DND-41 (cell line): Measurements from ENCODE around the gene HGD.

Experiments
- ATAC-seq: fragments of 200-7000 bp; cut with Tn5 transposase; 3 replicates; pipeline ENCODE4 v1.9.1; 2021; ENCODE audit warnings: low read depth; ENCODE audit not compliant: insufficient read depth
- DNase-seq: peaks from one replicate; pipeline ENCODE4 v3.0.0-alpha.2; 2020
- H2AFZ ChIP-seq: 2 replicates; pipeline ENCODE4 v1.6.0; 2012; ENCODE audit warnings: low read depth, low read length
- H3K27ac ChIP-seq: 2 replicates; pipeline ENCODE4 v1.5.1; 2012; ENCODE audit warnings: low read length, inconsistent platforms
- H3K27me3 ChIP-seq: fragments of 200-600 bp; sonication (generic); 2 replicates; pipeline ENCODE4 v1.6.0; 2012; ENCODE audit warnings: low read length, mild to moderate bottlenecking, inconsistent platforms; ENCODE audit not compliant: insufficient read depth, poor library complexity
- H3K36me3 ChIP-seq: 2 replicates; pipeline ENCODE4 v1.5.1; 2012; ENCODE audit warnings: low read length, inconsistent platforms; ENCODE audit not compliant: insufficient read depth
- H3K4me1 ChIP-seq: 2 replicates; pipeline ENCODE4 v1.5.1; 2012; ENCODE audit warnings: mild to moderate bottlenecking, low read length; ENCODE audit not compliant: insufficient read depth
- H3K4me2 ChIP-seq: 2 replicates; pipeline ENCODE4 v1.6.0; 2012; ENCODE audit warnings: mild to moderate bottlenecking, moderate library complexity, low read length, inconsistent platforms; ENCODE audit not compliant: insufficient read depth
- H3K4me3 ChIP-seq, 2 experiments: fragments of 200-600 bp in 1 of 2; shearing (Covaris generic) in 1 of 2; 2 replicates each; pipeline ENCODE4 v1.5.1; 2012 to 2016; ENCODE audit warnings: inconsistent platforms in 2 of 2, low read length in 2 of 2, mild to moderate bottlenecking in 2 of 2, low read depth in 1 of 2, moderate library complexity in 1 of 2
- H3K79me2 ChIP-seq: 2 replicates; pipeline ENCODE4 v1.6.0; 2012; ENCODE audit warnings: low read length, inconsistent platforms; ENCODE audit not compliant: insufficient read depth
- H3K9ac ChIP-seq: 2 replicates; pipeline ENCODE4 v1.6.0; 2012; ENCODE audit warnings: low read depth, mild to moderate bottlenecking, inconsistent platforms, low read length, moderate library complexity
- H3K9me3 ChIP-seq: 2 replicates; pipeline ENCODE4 v1.5.1; 2012; ENCODE audit warnings: low read length, moderate library complexity, mild to moderate bottlenecking, inconsistent platforms; ENCODE audit not compliant: insufficient read depth, severe bottlenecking
- H4K20me1 ChIP-seq: 2 replicates; pipeline ENCODE4 v1.6.0; 2012; ENCODE audit warnings: low read length; ENCODE audit not compliant: insufficient read depth
- CTCF ChIP-seq: IDR thresholded peaks from 2 replicates; pipeline ENCODE4 v1.5.1; 2012; ENCODE audit warnings: borderline replicate concordance, low read length, moderate library complexity, mild to moderate bottlenecking; ENCODE audit not compliant: poor library complexity, severe bottlenecking; ENCODE audit errors: extremely low read depth
- EZH2 ChIP-seq: IDR thresholded peaks from 3 replicates; pipeline ENCODE4 v1.6.1; 2012; ENCODE audit warnings: borderline replicate concordance, low read depth, mild to moderate bottlenecking, moderate library complexity, low read length, inconsistent platforms; ENCODE audit not compliant: severe bottlenecking

Gene HGD

DNA sequence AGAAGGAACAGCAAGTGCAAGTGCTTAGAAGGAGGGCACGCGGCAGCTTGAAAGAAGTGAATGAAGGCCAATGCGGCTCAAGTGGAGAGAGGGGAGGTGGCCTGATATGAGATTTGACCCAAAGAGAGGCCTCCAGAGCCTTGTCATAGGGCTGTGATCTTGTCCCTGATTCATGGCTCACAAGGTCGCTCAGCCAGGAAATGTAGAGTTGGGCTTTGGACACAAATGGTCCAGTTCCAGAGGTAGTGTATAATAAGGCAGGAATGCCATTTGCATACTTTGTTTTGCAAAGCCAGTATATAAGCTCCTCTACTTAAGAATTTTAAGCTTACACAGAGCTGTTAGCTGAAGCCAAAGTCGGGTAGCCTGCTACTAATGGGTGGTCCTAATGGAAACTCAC lies 33.7 kb downstream of the HGD start:
- TF ChIP-seq EZH2: no peak
- TF ChIP-seq CTCF: no peak
- ATAC-seq (no peak), DNase-seq (no peak)
- no peak overlapping the region for H3K4me3 ChIP-seq
- no peaks in the 10 kb centered on the region for H3K36me3 ChIP-seq
- no peaks in the 10 kb centered on the region for H3K9me3 ChIP-seq
- H4K20me1 ChIP-seq: no peaks in the 10 kb centered on the region
- H3K4me1 ChIP-seq: no peaks in the 10 kb centered on the region
- peaks cover 4% of the 10 kb centered on the region for H3K27me3 ChIP-seq
- H3K79me2 ChIP-seq: no peaks in the 10 kb centered on the region
- no peak overlapping the region for H2AFZ ChIP-seq
- H3K9ac ChIP-seq: no peak overlapping the region
- H3K27ac ChIP-seq: no peak overlapping the region
- H3K4me2 ChIP-seq: no peak overlapping the region

DNA sequence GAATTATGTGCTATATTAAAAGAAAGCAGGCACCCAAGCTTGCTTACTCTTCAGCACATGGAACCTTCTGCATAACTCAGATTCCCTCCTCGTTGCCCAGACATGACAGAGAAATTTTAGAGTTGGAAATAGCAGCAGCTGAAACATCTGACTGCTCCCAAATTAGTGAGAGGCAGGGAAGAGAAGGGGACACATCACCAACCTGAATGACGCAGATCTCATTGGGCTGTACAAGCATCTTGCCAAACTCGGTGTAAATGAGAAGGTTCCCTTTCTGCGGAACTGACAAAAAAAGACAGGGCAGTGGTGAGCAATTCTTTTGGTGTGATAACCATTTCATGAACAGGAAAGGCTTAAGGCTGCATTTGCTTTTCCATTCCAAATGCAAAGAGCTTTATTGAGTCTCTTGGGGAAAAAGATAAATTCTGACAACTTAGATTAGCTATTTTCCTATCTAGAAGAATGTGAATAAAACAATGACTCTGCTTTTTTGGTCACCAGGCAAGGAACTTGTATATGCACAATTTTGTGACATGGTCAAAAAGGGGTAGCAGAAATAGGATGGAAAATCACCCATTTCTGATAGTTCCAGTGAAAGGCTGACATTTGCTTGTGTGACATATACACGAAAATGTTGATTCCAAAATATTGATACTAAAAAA lies 35.1 kb downstream of the HGD start:
- H3K9ac ChIP-seq: no peak overlapping the region
- no peak overlapping the region for H3K27ac ChIP-seq

GRCh38 chr3:120645083-120645845 lies 36.8 kb downstream of the HGD start:
- peaks cover 4% of the 10 kb centered on the region for H3K27me3 ChIP-seq
- no peaks in the 10 kb centered on the region for H4K20me1 ChIP-seq
- H2AFZ ChIP-seq: no peak overlapping the region
- ATAC-seq (no peak), DNase-seq (no peak)
- no peaks in the 10 kb centered on the region for H3K79me2 ChIP-seq
- H3K9ac ChIP-seq: no peak overlapping the region
- no peaks in the 10 kb centered on the region for H3K36me3 ChIP-seq
- no peak for TF ChIP-seq EZH2
- TF ChIP-seq CTCF: no peak
- H3K4me2 ChIP-seq: no peak overlapping the region
- no peak overlapping the region for H3K27ac ChIP-seq
- H3K4me1 ChIP-seq: no peaks in the 10 kb centered on the region
- H3K9me3 ChIP-seq: no peaks in the 10 kb centered on the region
- no peak overlapping the region for H3K4me3 ChIP-seq

More for the DNA sequence above, 35.1 kb downstream of the HGD start:
- no peaks in the 10 kb centered on the region for H4K20me1 ChIP-seq
- TF ChIP-seq EZH2: no peak
- TF ChIP-seq CTCF: no peak
- no peaks in the 10 kb centered on the region for H3K79me2 ChIP-seq
- no peak overlapping the region for H2AFZ ChIP-seq
- H3K4me1 ChIP-seq: no peaks in the 10 kb centered on the region
- no peaks in the 10 kb centered on the region for H3K36me3 ChIP-seq
- H3K27me3 ChIP-seq: peaks cover 4% of the 10 kb centered on the region
- DNase-seq (no peak), ATAC-seq (no peak)
- no peak overlapping the region for H3K4me3 ChIP-seq
- H3K4me2 ChIP-seq: no peak overlapping the region
- H3K9me3 ChIP-seq: no peaks in the 10 kb centered on the region
